ENCODE data around the gene SH3PXD2A. TPM values are rescaled to one million over a fixed set of nuclear protein-coding genes. Genes with fewer than 3 reads are reported as not detected.

The SH3PXD2A gene
- total RNA-seq, 1 donor from 2014 or later = 17.3 TPM

- Mint-ChIP-seq H3K36me3 (ENCODE audit: low read depth, unreplicated experiment) (peaks cover 7% of the 10 kb centered on the region), H3K4me3 (ENCODE audit: unreplicated experiment) (no peak overlapping the region), H3K27me3 (ENCODE audit: low read depth, unreplicated experiment) (peaks cover 40% of the 10 kb centered on the region), H3K9me3 (ENCODE audit: unreplicated experiment) (peaks cover 10% of the 10 kb centered on the region), H3K4me1 (ENCODE audit: low read depth, unreplicated experiment) (no peaks in the 10 kb centered on the region), H3K27ac (ENCODE audit: unreplicated experiment) (no peak overlapping the region)
- Histone ChIP-seq H3K27ac (ENCODE audit: low read depth, low read length) (no peak overlapping the region), H3K36me3 (ENCODE audit: insufficient read depth, low read length) (no peaks in the 10 kb centered on the region), H3K9ac (ENCODE audit: low read length) (no peak overlapping the region), H3K4me1 (ENCODE audit: insufficient read depth, low read length) (no peaks in the 10 kb centered on the region), H4K20me1 (ENCODE audit: insufficient read depth, low read length) (peaks cover 40% of the 10 kb centered on the region), H3K4me2 (ENCODE audit: low read length) (no peak overlapping the region), H3K9me3 (ENCODE audit: insufficient read depth, low read depth, low read length) (no peaks in the 10 kb centered on the region), H3K79me2 (ENCODE audit: insufficient read depth, low read length) (no peaks in the 10 kb centered on the region), H3K27me3 (ENCODE audit: insufficient read depth, low read length) (no peaks in the 10 kb centered on the region), H2AFZ (ENCODE audit: low read depth, low read length) (no peak overlapping the region), H3K4me3 (ENCODE audit: insufficient read depth, low read depth, low read length) (no peak overlapping the region)
- peak; percentile 59 for TF ChIP-seq CTCF (IDR thresholded peaks at IDR 0.05; ENCODE audit: insufficient read depth, low read depth, low read length)
- no peak for TF ChIP-seq EZH2 (IDR thresholded peaks at IDR 0.05; ENCODE audit: insufficient read depth, low read length)
- no peak for DNase-seq (ENCODE audit: low read depth)
- FAIRE-seq = no peak
These were observed 263.0 kb downstream of the SH3PXD2A start for GRCh38 chr10:103592186-103593021.

GRCh38 chr10:103590744-103591291, 264.6 kb downstream of the SH3PXD2A start:
- H3K79me2 ChIP-seq (ENCODE audit: insufficient read depth, low read length) = no peaks in the 10 kb centered on the region
- H3K4me3 ChIP-seq (ENCODE audit: insufficient read depth, low read depth, low read length) = no peak overlapping the region
- no peaks in the 10 kb centered on the region for H3K9me3 ChIP-seq (ENCODE audit: insufficient read depth, low read depth, low read length)
- no peak overlapping the region for H3K9ac ChIP-seq (ENCODE audit: low read length)
- no peak overlapping the region for H3K4me2 ChIP-seq (ENCODE audit: low read length)
- no peak overlapping the region for H3K27ac Mint-ChIP-seq (ENCODE audit: unreplicated experiment)
- FAIRE-seq (no peak), DNase-seq (ENCODE audit: low read depth) (no peak)
- H3K27ac ChIP-seq (ENCODE audit: low read depth, low read length) = no peak overlapping the region
- peaks cover 42% of the 10 kb centered on the region for H3K27me3 Mint-ChIP-seq (ENCODE audit: low read depth, unreplicated experiment)
- H4K20me1 ChIP-seq (ENCODE audit: insufficient read depth, low read length) = peaks cover 31% of the 10 kb centered on the region
- peaks cover 8% of the 10 kb centered on the region for H3K36me3 Mint-ChIP-seq (ENCODE audit: low read depth, unreplicated experiment)
- no peaks in the 10 kb centered on the region for H3K4me1 ChIP-seq (ENCODE audit: insufficient read depth, low read length)
- peaks cover 11% of the 10 kb centered on the region for H3K9me3 Mint-ChIP-seq (ENCODE audit: unreplicated experiment)
- H3K4me3 Mint-ChIP-seq (ENCODE audit: unreplicated experiment) = no peak overlapping the region
- H3K27me3 ChIP-seq (ENCODE audit: insufficient read depth, low read length) = peaks cover 6% of the 10 kb centered on the region
- H3K36me3 ChIP-seq (ENCODE audit: insufficient read depth, low read length) = no peaks in the 10 kb centered on the region
- H2AFZ ChIP-seq (ENCODE audit: low read depth, low read length) = no peak overlapping the region
- TF ChIP-seq CTCF (IDR thresholded peaks at IDR 0.05; ENCODE audit: insufficient read depth, low read depth, low read length) = no peak
- no peak for TF ChIP-seq EZH2 (IDR thresholded peaks at IDR 0.05; ENCODE audit: insufficient read depth, low read length)
- no peaks in the 10 kb centered on the region for H3K4me1 Mint-ChIP-seq (ENCODE audit: low read depth, unreplicated experiment)

GRCh38 chr10:103590060-103590459, 265.3 kb downstream of the SH3PXD2A start:
- no peak overlapping the region for H3K4me3 ChIP-seq (ENCODE audit: insufficient read depth, low read depth, low read length)
- H3K27ac ChIP-seq (ENCODE audit: low read depth, low read length) = no peak overlapping the region
- H3K9me3 Mint-ChIP-seq (ENCODE audit: unreplicated experiment) = peaks cover 11% of the 10 kb centered on the region
- H3K27me3 Mint-ChIP-seq (ENCODE audit: low read depth, unreplicated experiment) = peaks cover 41% of the 10 kb centered on the region
- H3K4me1 Mint-ChIP-seq (ENCODE audit: low read depth, unreplicated experiment) = no peaks in the 10 kb centered on the region
- no peaks in the 10 kb centered on the region for H3K36me3 ChIP-seq (ENCODE audit: insufficient read depth, low read length)
- H2AFZ ChIP-seq (ENCODE audit: low read depth, low read length) = no peak overlapping the region
- no peak overlapping the region for H3K4me3 Mint-ChIP-seq (ENCODE audit: unreplicated experiment)
- no peak overlapping the region for H3K4me2 ChIP-seq (ENCODE audit: low read length)
- peaks cover 8% of the 10 kb centered on the region for H3K36me3 Mint-ChIP-seq (ENCODE audit: low read depth, unreplicated experiment)
- H3K79me2 ChIP-seq (ENCODE audit: insufficient read depth, low read length) = no peaks in the 10 kb centered on the region
- peaks cover 3% of the 10 kb centered on the region for H3K9me3 ChIP-seq (ENCODE audit: insufficient read depth, low read depth, low read length)
- no peaks in the 10 kb centered on the region for H3K4me1 ChIP-seq (ENCODE audit: insufficient read depth, low read length)
- no peak overlapping the region for H3K27ac Mint-ChIP-seq (ENCODE audit: unreplicated experiment)
- TF ChIP-seq CTCF (IDR thresholded peaks at IDR 0.05; ENCODE audit: insufficient read depth, low read depth, low read length) (no peak), EZH2 (IDR thresholded peaks at IDR 0.05; ENCODE audit: insufficient read depth, low read length) (no peak)
- peaks cover 9% of the 10 kb centered on the region for H3K27me3 ChIP-seq (ENCODE audit: insufficient read depth, low read length)
- H3K9ac ChIP-seq (ENCODE audit: low read length) = no peak overlapping the region
- no peak for DNase-seq (ENCODE audit: low read depth)
- peaks cover 24% of the 10 kb centered on the region for H4K20me1 ChIP-seq (ENCODE audit: insufficient read depth, low read length)
- no peak for FAIRE-seq
